ENCODE data around the gene SIM1.

Gene SIM1

GRCh38 chr6:100338090-100338489 lies 126.6 kb downstream of the SIM1 start:
- no peak overlapping the region for H3K27ac ChIP-seq (ENCODE audit: low read length, poor library complexity, severe bottlenecking)
- no peak overlapping the region for H2AK5ac ChIP-seq (ENCODE audit: low read length, severe bottlenecking)
- H2BK15ac ChIP-seq (ENCODE audit: low read depth, poor library complexity, severe bottlenecking), result no peak overlapping the region
- no peak overlapping the region for H2AFZ ChIP-seq (ENCODE audit: low read depth, low read length)
- no peaks in the 10 kb centered on the region for H3K36me3 ChIP-seq (ENCODE audit: control insufficient read depth in 1 of 2, insufficient read depth in 2 of 2, low read depth in 1 of 2, low read length in 2 of 2)
- no peaks in the 10 kb centered on the region for H3K9me3 ChIP-seq (ENCODE audit: control insufficient read depth, low read length)
- no peaks in the 10 kb centered on the region for H3K4me1 ChIP-seq (ENCODE audit: control insufficient read depth, insufficient read depth, low read depth, low read length)
- DNase-seq, result no peak
- H3K14ac ChIP-seq (ENCODE audit: low read length in 2 of 2), result no peak overlapping the region
- no peak overlapping the region for H3K9ac ChIP-seq (ENCODE audit: low read length)
- no peaks in the 10 kb centered on the region for H3K27me3 ChIP-seq (ENCODE audit: control insufficient read depth in 1 of 2, insufficient read depth in 1 of 2, low read length in 2 of 2)
- no peak overlapping the region for H2BK5ac ChIP-seq (ENCODE audit: low read depth, low read length, poor library complexity, severe bottlenecking)
- H2BK120ac ChIP-seq (ENCODE audit: low read depth, low read length), result no peak overlapping the region
- H3K4me3 ChIP-seq (ENCODE audit: insufficient read depth in 1 of 2, low read depth in 1 of 2, low read length in 2 of 2), result no peak overlapping the region
- H3K4ac ChIP-seq (ENCODE audit: low read depth in 1 of 2, low read length in 2 of 2), result no peak overlapping the region
- no peak overlapping the region for H4K91ac ChIP-seq (ENCODE audit: low read length)
- no peak overlapping the region for H3K18ac ChIP-seq (ENCODE audit: low read depth in 1 of 2, low read length in 2 of 2)
- H4K8ac ChIP-seq (ENCODE audit: low read length), result no peak overlapping the region
- H3K4me2 ChIP-seq (ENCODE audit: low read length, poor library complexity, severe bottlenecking), result no peak overlapping the region
- WGBS, result 80% methylated on average over 1 of the region's 2 CpGs
- no peak overlapping the region for H3K23ac ChIP-seq (ENCODE audit: low read length in 2 of 2)
- H3K79me1 ChIP-seq (replicated peaks; ENCODE audit: low read length, poor library complexity, severe bottlenecking), result no peaks in the 10 kb centered on the region
- no peak overlapping the region for H2BK12ac ChIP-seq (ENCODE audit: low read length in 2 of 2)

GRCh38 chr6:100336876-100337275 lies 127.8 kb downstream of the SIM1 start:
- H3K36me3 ChIP-seq (ENCODE audit: control insufficient read depth in 1 of 2, insufficient read depth in 2 of 2, low read depth in 1 of 2, low read length in 2 of 2), result no peaks in the 10 kb centered on the region
- H3K4me2 ChIP-seq (ENCODE audit: low read length, poor library complexity, severe bottlenecking), result no peak overlapping the region
- 100% methylated on average over 1 of the region's 2 CpGs for WGBS

GRCh38 chr6:100335991-100336390 lies 128.7 kb downstream of the SIM1 start:
- Histone ChIP-seq H2BK15ac (ENCODE audit: low read depth, poor library complexity, severe bottlenecking) (no peak overlapping the region), H3K14ac (ENCODE audit: low read length in 2 of 2) (no peak overlapping the region), H3K23ac (ENCODE audit: low read length in 2 of 2) (no peak overlapping the region), H3K36me3 (ENCODE audit: control insufficient read depth in 1 of 2, insufficient read depth in 2 of 2, low read depth in 1 of 2, low read length in 2 of 2) (no peaks in the 10 kb centered on the region), H3K27ac (ENCODE audit: low read length, poor library complexity, severe bottlenecking) (no peak overlapping the region), H2AK5ac (ENCODE audit: low read length, severe bottlenecking) (no peak overlapping the region), H2BK5ac (ENCODE audit: low read depth, low read length, poor library complexity, severe bottlenecking) (no peak overlapping the region), H3K27me3 (ENCODE audit: control insufficient read depth in 1 of 2, insufficient read depth in 1 of 2, low read length in 2 of 2) (no peaks in the 10 kb centered on the region), H4K8ac (ENCODE audit: low read length) (no peak overlapping the region), H3K4ac (ENCODE audit: low read depth in 1 of 2, low read length in 2 of 2) (no peak overlapping the region), H4K91ac (ENCODE audit: low read length) (no peak overlapping the region), H3K4me3 (ENCODE audit: insufficient read depth in 1 of 2, low read depth in 1 of 2, low read length in 2 of 2) (no peak overlapping the region), H3K18ac (ENCODE audit: low read depth in 1 of 2, low read length in 2 of 2) (no peak overlapping the region), H3K4me2 (ENCODE audit: low read length, poor library complexity, severe bottlenecking) (no peak overlapping the region), H2BK120ac (ENCODE audit: low read depth, low read length) (no peak overlapping the region), H2AFZ (ENCODE audit: low read depth, low read length) (no peak overlapping the region), H2BK12ac (ENCODE audit: low read length in 2 of 2) (no peak overlapping the region), H3K9ac (ENCODE audit: low read length) (no peak overlapping the region), H3K9me3 (ENCODE audit: control insufficient read depth, low read length) (no peaks in the 10 kb centered on the region), H3K4me1 (ENCODE audit: control insufficient read depth, insufficient read depth, low read depth, low read length) (no peaks in the 10 kb centered on the region), H3K79me1 (replicated peaks; ENCODE audit: low read length, poor library complexity, severe bottlenecking) (no peaks in the 10 kb centered on the region)
- WGBS, result 86% methylated on average over 1 of the region's 1 CpG
- no peak for DNase-seq

More at GRCh38 chr6:100336876-100337275, 127.8 kb downstream of the SIM1 start:
- no peak overlapping the region for H4K8ac ChIP-seq (ENCODE audit: low read length)
- no peak overlapping the region for H3K9ac ChIP-seq (ENCODE audit: low read length)
- DNase-seq, result no peak
- H2BK15ac ChIP-seq (ENCODE audit: low read depth, poor library complexity, severe bottlenecking), result no peak overlapping the region
- no peak overlapping the region for H3K27ac ChIP-seq (ENCODE audit: low read length, poor library complexity, severe bottlenecking)
- no peak overlapping the region for H4K91ac ChIP-seq (ENCODE audit: low read length)
- no peak overlapping the region for H2AFZ ChIP-seq (ENCODE audit: low read depth, low read length)
- H2BK120ac ChIP-seq (ENCODE audit: low read depth, low read length), result no peak overlapping the region
- no peaks in the 10 kb centered on the region for H3K79me1 ChIP-seq (replicated peaks; ENCODE audit: low read length, poor library complexity, severe bottlenecking)
- H3K9me3 ChIP-seq (ENCODE audit: control insufficient read depth, low read length), result no peaks in the 10 kb centered on the region
- H2AK5ac ChIP-seq (ENCODE audit: low read length, severe bottlenecking), result no peak overlapping the region
- H2BK5ac ChIP-seq (ENCODE audit: low read depth, low read length, poor library complexity, severe bottlenecking), result no peak overlapping the region
- H3K4ac ChIP-seq (ENCODE audit: low read depth in 1 of 2, low read length in 2 of 2), result no peak overlapping the region
- no peak overlapping the region for H3K23ac ChIP-seq (ENCODE audit: low read length in 2 of 2)
- no peak overlapping the region for H3K18ac ChIP-seq (ENCODE audit: low read depth in 1 of 2, low read length in 2 of 2)
- no peak overlapping the region for H3K4me3 ChIP-seq (ENCODE audit: insufficient read depth in 1 of 2, low read depth in 1 of 2, low read length in 2 of 2)
- no peaks in the 10 kb centered on the region for H3K4me1 ChIP-seq (ENCODE audit: control insufficient read depth, insufficient read depth, low read depth, low read length)
- no peak overlapping the region for H2BK12ac ChIP-seq (ENCODE audit: low read length in 2 of 2)
- H3K14ac ChIP-seq (ENCODE audit: low read length in 2 of 2), result no peak overlapping the region
- H3K27me3 ChIP-seq (ENCODE audit: control insufficient read depth in 1 of 2, insufficient read depth in 1 of 2, low read length in 2 of 2), result no peaks in the 10 kb centered on the region
